HepG2 (cell line): ENCODE measurements around the gene RUNX2. TPM values are rescaled to one million over a fixed set of nuclear protein-coding genes. Genes with fewer than 3 reads are reported as not detected.
A peak's percentile ranks its signal among the peaks of the same experiment; 100 is the strongest.

Experiments
- ATAC-seq: fragments of 200-7000 bp; cut with Tn5 transposase; 3 replicates; pipeline ENCODE4 v1.9.1; 2020; ENCODE audit warnings: mild to moderate bottlenecking, moderate library complexity
- BruUV-seq: library from RNA; stranded (reverse); fragments of 400-500 nt; replicated peaks from 2 replicates; lab custom pipeline; 2021; lab: Mats Ljungman, UMichigan
- CTCF ChIA-PET: fragments of 300-600 bp; formaldehyde crosslinking; extraction: SDS; loops from one replicate; lab custom pipeline; 2021; ENCODE audit warnings: low total read pairs, inconsistent platforms, low intra/inter-chr PET ratio; lab: Yijun Ruan, JAX
- POLR2A ChIA-PET: fragments of 350-600 bp; sonication (Branson Sonifier 250); formaldehyde crosslinking; loops from one replicate; lab custom pipeline; 2020; ENCODE audit warnings: antibody characterized with exemption, inconsistent platforms; lab: Yijun Ruan, JAX
- DNase-seq: peaks from one replicate; pipeline ENCODE4 v3.0.0-alpha.2; 2015; ENCODE audit warnings: low spot score
- FAIRE-seq: peaks from 3 replicates; lab custom pipeline; 2011; peaks lifted over from hg19 to GRCh38; lab: Jason Lieb, UNC
- H2AFZ ChIP-seq: one replicate; pipeline ENCODE4 v1.6.1; 2011; ENCODE audit warnings: low read length, inconsistent platforms
- H3K27ac ChIP-seq: fragments of 300-600 bp; 3 replicates; pipeline ENCODE4 v1.8.0; 2011; ENCODE audit warnings: mixed run types, mild to moderate bottlenecking, mixed read lengths, low read length, inconsistent platforms; ENCODE audit not compliant: insufficient read depth; ENCODE audit errors: extremely low read length
- H3K27me3 ChIP-seq, 2 experiments: fragments of 200-600 bp in 1 of 2; 2 replicates in 1 of 2; 3 replicates in 1 of 2; pipeline versions ENCODE4 v1.6.0 to v1.8.0; 2011; ENCODE audit warnings: low read length in 2 of 2, mild to moderate bottlenecking in 2 of 2, moderate library complexity in 2 of 2, inconsistent platforms in 1 of 2; ENCODE audit not compliant: insufficient read depth in 2 of 2, control insufficient read depth in 1 of 2
- H3K36me3 ChIP-seq, 2 experiments: fragments of 200-600 bp in 1 of 2; replicated peaks in 1 of 2; 2 replicates in 1 of 2; 3 replicates in 1 of 2; pipeline versions ENCODE4 v1.5.1 to v1.8.0; 2011; ENCODE audit warnings: low read length in 2 of 2, inconsistent platforms in 1 of 2; ENCODE audit not compliant: insufficient read depth in 2 of 2, control insufficient read depth in 1 of 2
- H3K4me1 ChIP-seq: 2 replicates; pipeline ENCODE4 v1.5.1; 2012; ENCODE audit warnings: low read length, inconsistent platforms; ENCODE audit not compliant: insufficient read depth
- H3K4me2 ChIP-seq: 2 replicates; pipeline ENCODE4 v1.6.0; 2011; ENCODE audit warnings: low read depth, low read length, inconsistent platforms
- H3K4me3 ChIP-seq, 3 experiments: fragments of 200-600 bp in 1 of 3; sonication (generic), shearing (Covaris generic) in 1 of 3; replicated peaks in 1 of 3; 2 replicates each; pipeline ENCODE4 v1.5.1; 2011 to 2016; ENCODE audit warnings: low read length in 3 of 3, inconsistent platforms in 2 of 3, low read depth in 2 of 3, mild to moderate bottlenecking in 2 of 3, control low read depth in 1 of 3, mixed read lengths in 1 of 3; ENCODE audit not compliant: insufficient read depth in 1 of 3
- H3K79me2 ChIP-seq: one replicate; pipeline ENCODE4 v1.6.1; 2011; ENCODE audit warnings: low read length, inconsistent platforms; ENCODE audit not compliant: insufficient read depth
- H3K9ac ChIP-seq: 2 replicates; pipeline ENCODE4 v1.6.0; 2011; ENCODE audit warnings: mild to moderate bottlenecking, low read depth, low read length, inconsistent platforms; ENCODE audit not compliant: insufficient read depth
- H3K9me3 ChIP-seq: 2 replicates; pipeline ENCODE4 v1.5.1; 2012; ENCODE audit warnings: mild to moderate bottlenecking, low read length
- H4K20me1 ChIP-seq: 2 replicates; pipeline ENCODE4 v1.6.0; 2011; ENCODE audit warnings: inconsistent platforms, mild to moderate bottlenecking, low read length, moderate library complexity; ENCODE audit not compliant: insufficient read depth
- CEBPB ChIP-seq: IDR thresholded peaks from 2 replicates; pipeline ENCODE4 v1.6.1; 2011; ENCODE audit warnings: low read depth, low read length, improper control_type of control experiment, borderline replicate concordance
- CSRNP2 ChIP-seq: sonication (generic); formaldehyde crosslinking; conservative IDR thresholded peaks from 2 replicates; pipeline ENCODE4 v1.8.0; 2022; ENCODE audit warnings: low read depth, missing genetic modification reagents
- RFX1 ChIP-seq: fragments of 450-650 bp; IDR thresholded peaks from 2 replicates; pipeline ENCODE4 v1.6.1; 2017
- ZFAT ChIP-seq: sonication (generic); formaldehyde crosslinking; conservative IDR thresholded peaks from 2 replicates; pipeline ENCODE4 v1.8.1; 2023; ENCODE audit warnings: missing genetic modification reagents, inconsistent platforms
- ZNF510 ChIP-seq: sonication (generic); formaldehyde crosslinking; IDR thresholded peaks from 2 replicates; pipeline ENCODE4 v1.4.0; 2020; ENCODE audit warnings: low read depth, mild to moderate bottlenecking, missing genetic modification reagents
- ZNF513 ChIP-seq: sonication (generic); formaldehyde crosslinking; conservative IDR thresholded peaks from 2 replicates; pipeline ENCODE4 v1.5.0; 2020; ENCODE audit warnings: missing genetic modification reagents
- WGBS: methylation state at CpG from one replicate; pipeline ENCODE4 v1.1.6; 2017; ENCODE audit warnings: low lambda C conversion rate; 5-methylcytosine and 5-hydroxymethylcytosine counted together
- in situ Hi-C: cut with HindIII; loops from 2 replicates; pipeline ENCODE4 v1.10.0; 2017; ENCODE audit warnings: low pct_unique_long_range_greater_than_20kb; ENCODE audit not compliant: extremely low pct_ligation_motif_present
- intact Hi-C: fragments of 100-400 bp; cut with micrococcal nuclease; formaldehyde crosslinking; loops from one replicate; pipeline ENCODE4 v1.10.0; 2022; ENCODE audit not compliant: unreplicated experiment
- polyA plus RNA-seq, 8 experiments: library from polyadenylated mRNA; depleted of rRNA in 3 of 8; stranded (reverse) in 7 of 8; unstranded in 1 of 8; fragments of >200 nt; fragmentation: Illumina TruSeq in 4 of 8; extraction: Trizol in 4 of 8; gene quantifications; 2 replicates each; pipeline versions ENCODE4 v1.2.1 to v1.2.3, GENCODE V29; 2011 to 2016; ENCODE audit warnings: low read depth in 4 of 8, missing spikeins in 1 of 8, mixed read lengths in 1 of 8; ENCODE audit not compliant: insufficient read depth in 1 of 8
- total RNA-seq, 5 experiments: library from RNA; depleted of rRNA; stranded (reverse); fragments of >200 nt; fragmentation: Illumina TruSeq; extraction: Trizol; gene quantifications; 2 replicates each; pipeline ENCODE4 v1.2.3, GENCODE V29; 2016; ENCODE audit warnings: low read depth in 1 of 5

The RUNX2 gene
- total and polyA plus RNA-seq, 2 of the 13 experiments (the other 11 are each of a cell fraction or from before 2014, with no cell fraction given) = not detected

GRCh38 chr6:45679163-45679562 lies 351.0 kb downstream of the RUNX2 start (continued):
- TF ChIP-seq CSRNP2 (no peak), ZNF510 (no peak)

GRCh38 chr6:45679631-45680030 lies 351.5 kb downstream of the RUNX2 start:
- peaks cover 0 to 12% of the 10 kb centered on the region in 2 experiments; a peak in 3 of 5 replicates for H3K27me3 ChIP-seq
- in situ Hi-C loops = no loop called here

GRCh38 chr6:45681860-45682511 lies 353.9 kb downstream of the RUNX2 start:
- H3K9ac ChIP-seq = no peak overlapping the region
- WGBS = 5% methylated on average over 4 of the region's 4 CpGs

More at GRCh38 chr6:45679631-45680030, 351.5 kb downstream of the RUNX2 start:
- Histone ChIP-seq H3K36me3 (no peaks in the 10 kb centered on the region), H3K79me2 (no peaks in the 10 kb centered on the region), H3K4me3 (no peak overlapping the region), H4K20me1 (no peaks in the 10 kb centered on the region), H3K4me1 (no peaks in the 10 kb centered on the region), H3K4me2 (no peak overlapping the region), H3K9me3 (peaks cover 5% of the 10 kb centered on the region; the same call in 1 of the 2 replicates), H3K27ac (no peak overlapping the region), H3K9ac (no peak overlapping the region), H2AFZ (no peak overlapping the region)
- no peak for ATAC-seq
- ChIA-PET POLR2A (no interaction called here), CTCF (no interaction called here)
- no peak for FAIRE-seq
- DNase-seq = no peak
- intact Hi-C loops = no loop called here
- no TSS peak for BruUV-seq
- WGBS = 25% methylated on average over 2 of the region's 2 CpGs
- TF ChIP-seq CEBPB = no peak

More at GRCh38 chr6:45681860-45682511, 353.9 kb downstream of the RUNX2 start:
- Histone ChIP-seq H2AFZ (no peak overlapping the region), H3K27me3 (peaks cover 0 to 11% of the 10 kb centered on the region in 2 experiments; a peak in 1 of 5 replicates), H3K4me1 (peaks cover 4% of the 10 kb centered on the region), H3K4me3 (no peak overlapping the region), H3K9me3 (peaks cover 5% of the 10 kb centered on the region; the same call in 1 of the 2 replicates), H3K36me3 (no peaks in the 10 kb centered on the region), H3K4me2 (no peak overlapping the region), H3K79me2 (no peaks in the 10 kb centered on the region), H3K27ac (no peak overlapping the region), H4K20me1 (no peaks in the 10 kb centered on the region)
- in situ Hi-C loops (no loop called here), intact Hi-C loops (no loop called here)
- BruUV-seq = no TSS peak
- ChIA-PET CTCF (no interaction called here), POLR2A (interaction anchor here (0.7 kb wide), 1 partner anchor 231 kb away, joined by 3 read pairs; no protein-coding TSS in a partner anchor)
- FAIRE-seq (no peak), DNase-seq (no peak), ATAC-seq (no peak)
- no peak for TF ChIP-seq ZNF513 (CRISPR knock-in tag)
- no peak for TF ChIP-seq ZFAT (CRISPR knock-in tag)
- TF ChIP-seq RFX1 = 0 out of 2 replicates have a peak, but pooled peaks have one; percentile 11
